Measurements from ENCODE around the gene CCDC197.

DNA sequence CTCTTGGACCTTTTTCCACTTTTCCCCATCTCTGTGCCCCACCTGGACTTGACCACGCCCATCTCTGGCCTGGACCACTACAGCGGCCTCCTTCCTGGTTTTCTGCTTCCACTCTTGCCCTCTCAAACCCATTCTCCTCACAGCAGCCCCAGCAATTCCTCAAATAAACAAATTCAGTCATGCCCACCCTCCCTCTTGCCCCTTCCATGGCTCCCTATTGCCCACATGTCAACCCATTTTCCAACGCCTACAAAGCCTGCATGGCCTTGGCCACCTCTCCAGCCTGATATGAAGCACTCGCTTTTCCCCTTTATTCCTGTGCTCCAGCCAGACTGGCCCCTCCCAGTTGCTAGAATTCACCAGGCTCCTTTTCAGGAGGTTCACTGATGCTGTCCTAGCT is 23.2 kb downstream of the CCDC197 start:
- TF ChIP-seq, protein P1, sequence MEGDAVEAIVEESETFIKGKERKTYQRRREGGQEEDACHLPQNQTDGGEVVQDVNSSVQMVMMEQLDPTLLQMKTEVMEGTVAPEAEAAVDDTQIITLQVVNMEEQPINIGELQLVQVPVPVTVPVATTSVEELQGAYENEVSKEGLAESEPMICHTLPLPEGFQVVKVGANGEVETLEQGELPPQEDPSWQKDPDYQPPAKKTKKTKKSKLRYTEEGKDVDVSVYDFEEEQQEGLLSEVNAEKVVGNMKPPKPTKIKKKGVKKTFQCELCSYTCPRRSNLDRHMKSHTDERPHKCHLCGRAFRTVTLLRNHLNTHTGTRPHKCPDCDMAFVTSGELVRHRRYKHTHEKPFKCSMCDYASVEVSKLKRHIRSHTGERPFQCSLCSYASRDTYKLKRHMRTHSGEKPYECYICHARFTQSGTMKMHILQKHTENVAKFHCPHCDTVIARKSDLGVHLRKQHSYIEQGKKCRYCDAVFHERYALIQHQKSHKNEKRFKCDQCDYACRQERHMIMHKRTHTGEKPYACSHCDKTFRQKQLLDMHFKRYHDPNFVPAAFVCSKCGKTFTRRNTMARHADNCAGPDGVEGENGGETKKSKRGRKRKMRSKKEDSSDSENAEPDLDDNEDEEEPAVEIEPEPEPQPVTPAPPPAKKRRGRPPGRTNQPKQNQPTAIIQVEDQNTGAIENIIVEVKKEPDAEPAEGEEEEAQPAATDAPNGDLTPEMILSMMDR (IDR thresholded peaks at IDR 0.05), result no peak
- TF ChIP-seq POLR2A (IDR thresholded peaks at IDR 0.05), result no peak

Measured in body of pancreas (tissue), 4 donors.